PC-3 (cell line): Measurements from ENCODE around the gene ADI1. TPM values are rescaled to one million over a fixed set of nuclear protein-coding genes. Genes with fewer than 3 reads are reported as not detected.

Experiments
- ATAC-seq: fragments of 200-7000 bp; cut with Tn5 transposase; 2 replicates; pipeline ENCODE4 v1.9.1; 2020; ENCODE audit warnings: mild to moderate bottlenecking, moderate library complexity
- Bru-seq: library from RNA; stranded (reverse); fragments of 400-500 nt; gene quantifications from one replicate; lab custom pipeline; 2021; lab: Mats Ljungman, UMichigan
- BruChase-seq, 2 experiments: library from RNA; stranded (reverse); fragments of 400-500 nt; gene quantifications; one replicate each; lab custom pipeline; 2021; lab: Mats Ljungman, UMichigan
- BruUV-seq: library from RNA; stranded (reverse); fragments of 400-500 nt; replicated peaks from 2 replicates; lab custom pipeline; 2021; lab: Mats Ljungman, UMichigan
- CTCF ChIA-PET: fragments of 300-600 bp; sonication (Branson Sonifier 250); formaldehyde crosslinking; loops from one replicate; lab custom pipeline; 2022; ENCODE audit warnings: antibody characterized with exemption; lab: Charles Lee
- POLR2A ChIA-PET: fragments of 300-600 bp; sonication (Branson Sonifier 250); formaldehyde crosslinking; loops from one replicate; lab custom pipeline; 2022; ENCODE audit warnings: antibody characterized with exemption; ENCODE audit not compliant: unreplicated experiment; lab: Charles Lee
- DNase-seq: peaks from one replicate; pipeline ENCODE4 v3.0.0-alpha.2; 2015
- H2AFZ ChIP-seq: fragments of 300-600 bp; sonication (generic); 2 replicates; pipeline ENCODE4 v1.6.0; 2016; ENCODE audit warnings: antibody characterized with exemption, low read length
- H3F3A ChIP-seq: fragments of 300-600 bp; sonication (generic); one replicate; pipeline ENCODE4 v1.6.0; 2017; ENCODE audit warnings: antibody characterized with exemption, low read length, control low read depth, mild to moderate bottlenecking; ENCODE audit not compliant: unreplicated experiment
- H3K27ac ChIP-seq: fragments of 300-600 bp; sonication (generic); 2 replicates; pipeline ENCODE4 v1.5.1; 2016; ENCODE audit warnings: mild to moderate bottlenecking, low read length
- H3K27me3 ChIP-seq: fragments of 300-600 bp; sonication (generic); 2 replicates; pipeline ENCODE4 v1.6.1; 2016; ENCODE audit warnings: low read length, mixed read lengths
- H3K36me3 ChIP-seq: fragments of 300-600 bp; sonication (generic); 2 replicates; pipeline ENCODE4 v1.6.1; 2016; ENCODE audit warnings: low read depth, mixed run types, low read length, mixed read lengths
- H3K4me1 ChIP-seq: fragments of 300-600 bp; sonication (generic); 2 replicates; pipeline ENCODE4 v1.5.1; 2016; ENCODE audit warnings: low read length; ENCODE audit not compliant: insufficient read depth
- H3K4me2 ChIP-seq: fragments of 300-600 bp; sonication (generic); 2 replicates; pipeline ENCODE4 v1.6.0; 2016; ENCODE audit warnings: low read length
- H3K4me3 ChIP-seq: fragments of 300-600 bp; sonication (generic); 2 replicates; pipeline ENCODE4 v1.5.1; 2016; ENCODE audit warnings: mild to moderate bottlenecking, low read length, mixed read lengths
- H3K79me2 ChIP-seq: fragments of 300-600 bp; sonication (generic); 2 replicates; pipeline ENCODE4 v1.6.1; 2017; ENCODE audit warnings: low read length, mixed read lengths
- H3K9ac ChIP-seq: fragments of 300-600 bp; sonication (generic); 2 replicates; pipeline ENCODE4 v1.6.0; 2016; ENCODE audit warnings: mild to moderate bottlenecking, low read length
- H3K9me2 ChIP-seq: fragments of 300-600 bp; sonication (generic); replicated peaks from 2 replicates; pipeline ENCODE4 v1.6.1; 2016; ENCODE audit warnings: mixed run types, low read length, mixed read lengths
- H3K9me3 ChIP-seq: fragments of 300-600 bp; sonication (generic); 2 replicates; pipeline ENCODE4 v1.6.1; 2016; ENCODE audit warnings: low read length, mixed read lengths
- H4K20me1 ChIP-seq: fragments of 300-600 bp; sonication (generic); 2 replicates; pipeline ENCODE4 v1.6.1; 2016; ENCODE audit warnings: low read length, mixed read lengths
- EZH2 ChIP-seq: fragments of 300-600 bp; sonication (generic); IDR thresholded peaks from one replicate; pipeline ENCODE4 v1.6.1; 2017; ENCODE audit warnings: antibody characterized with exemption, mild to moderate bottlenecking, low read length; ENCODE audit not compliant: unreplicated experiment
- EZH2phosphoT487 ChIP-seq: fragments of 300-600 bp; sonication (generic); IDR thresholded peaks from 2 replicates; pipeline ENCODE4 v1.6.1; 2018; ENCODE audit warnings: mild to moderate bottlenecking, antibody characterized with exemption, low read length, borderline replicate concordance
- intact Hi-C: fragments of 100-400 bp; cut with micrococcal nuclease; formaldehyde crosslinking; loops from 2 replicates; pipeline ENCODE4 v1.9.0; 2023
- long read RNA-seq: library from polyadenylated mRNA; unstranded; transcript quantifications from one replicate; pipeline ENCODE4 v2.0.0, GENCODE V29; 2021; ENCODE audit not compliant: unreplicated experiment
- total RNA-seq: library from RNA; depleted of rRNA; stranded (reverse); fragments of >200 nt; gene quantifications from 2 replicates; pipeline ENCODE4 v1.2.3, GENCODE V29; 2014; rRNA removed
- TF ChIP-seq, protein P1 (sequence below): fragments of 300-600 bp; sonication (generic); conservative IDR thresholded peaks from 2 replicates; pipeline ENCODE4 v1.5.1; 2017; ENCODE audit warnings: antibody characterized with exemption, low read depth, mild to moderate bottlenecking, low read length

Gene ADI1, protein sequence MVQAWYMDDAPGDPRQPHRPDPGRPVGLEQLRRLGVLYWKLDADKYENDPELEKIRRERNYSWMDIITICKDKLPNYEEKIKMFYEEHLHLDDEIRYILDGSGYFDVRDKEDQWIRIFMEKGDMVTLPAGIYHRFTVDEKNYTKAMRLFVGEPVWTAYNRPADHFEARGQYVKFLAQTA
- total RNA-seq (89.8 and 97.8 TPM in 2 replicates), Bru-seq, nascent RNA (percentile 81 among the genes with signal in this experiment), BruChase-seq, experiment 1, labeled RNA remaining after a 6-hour chase (percentile 87 among the genes with signal in this experiment), BruChase-seq, experiment 2, labeled RNA remaining after a 2-hour chase (percentile 83 among the genes with signal in this experiment)
- long read RNA-seq, transcript ADI1-201 (4 exons, 2,391 nt): major isoform, 166 of 184 reads
- long read RNA-seq, partial matches to known transcripts: 10 of 184 reads
- long read RNA-seq, other reads (novel, unspliced or antisense): 8 of 184 reads

GRCh38 chr2:3519255-3520205, at the start of gene ADI1:
TSS of gene ADI1 (minus strand) at chr2:3519531. CDS start at chr2:3519487, 44 bp downstream.
- TSS peak; percentile 63 for BruUV-seq
- CTCF ChIA-PET: interaction anchor here (0.6 kb wide), 1 partner anchor 131 kb away, joined by 5 read pairs; no protein-coding TSS in a partner anchor
- Histone ChIP-seq H3K27ac (peak within 1 kb of the TSS; percentile 77), H3K9me3 (no peaks in the 10 kb centered on the region), H3F3A (no peaks in the 10 kb centered on the region), H3K27me3 (no peaks in the 10 kb centered on the region), H3K9ac (peak within 1 kb of the TSS; percentile 93), H3K79me2 (peaks cover 38% of the 10 kb centered on the region), H3K4me3 (peak within 1 kb of the TSS; percentile 73), H3K4me1 (peaks cover 40% of the 10 kb centered on the region), H3K4me2 (peak within 1 kb of the TSS; percentile 91), H3K9me2 (no peaks in the 10 kb centered on the region), H3K36me3 (peaks cover 13% of the 10 kb centered on the region; the same call in 1 of the 2 replicates), H2AFZ (peak within 1 kb of the TSS; percentile 91), H4K20me1 (no peaks in the 10 kb centered on the region)
- POLR2A ChIA-PET: interaction anchor here (0.7 to 0.8 kb wide), 2 partner anchors 13 to 59 kb away, joined by 3 read pairs; no protein-coding TSS in a partner anchor
- ATAC-seq: peak; percentile 66
- intact Hi-C loops: loop anchor here (1.0 to 5.0 kb wide), 2 partner anchors 17 to 58 kb away; partner anchors contain the start of gene RPS7
- TF ChIP-seq EZH2 (no peak), EZH2phosphoT487 (no peak)
- TF ChIP-seq, protein P1, sequence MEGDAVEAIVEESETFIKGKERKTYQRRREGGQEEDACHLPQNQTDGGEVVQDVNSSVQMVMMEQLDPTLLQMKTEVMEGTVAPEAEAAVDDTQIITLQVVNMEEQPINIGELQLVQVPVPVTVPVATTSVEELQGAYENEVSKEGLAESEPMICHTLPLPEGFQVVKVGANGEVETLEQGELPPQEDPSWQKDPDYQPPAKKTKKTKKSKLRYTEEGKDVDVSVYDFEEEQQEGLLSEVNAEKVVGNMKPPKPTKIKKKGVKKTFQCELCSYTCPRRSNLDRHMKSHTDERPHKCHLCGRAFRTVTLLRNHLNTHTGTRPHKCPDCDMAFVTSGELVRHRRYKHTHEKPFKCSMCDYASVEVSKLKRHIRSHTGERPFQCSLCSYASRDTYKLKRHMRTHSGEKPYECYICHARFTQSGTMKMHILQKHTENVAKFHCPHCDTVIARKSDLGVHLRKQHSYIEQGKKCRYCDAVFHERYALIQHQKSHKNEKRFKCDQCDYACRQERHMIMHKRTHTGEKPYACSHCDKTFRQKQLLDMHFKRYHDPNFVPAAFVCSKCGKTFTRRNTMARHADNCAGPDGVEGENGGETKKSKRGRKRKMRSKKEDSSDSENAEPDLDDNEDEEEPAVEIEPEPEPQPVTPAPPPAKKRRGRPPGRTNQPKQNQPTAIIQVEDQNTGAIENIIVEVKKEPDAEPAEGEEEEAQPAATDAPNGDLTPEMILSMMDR: no peak
- peak; percentile 66 for DNase-seq

DNA sequence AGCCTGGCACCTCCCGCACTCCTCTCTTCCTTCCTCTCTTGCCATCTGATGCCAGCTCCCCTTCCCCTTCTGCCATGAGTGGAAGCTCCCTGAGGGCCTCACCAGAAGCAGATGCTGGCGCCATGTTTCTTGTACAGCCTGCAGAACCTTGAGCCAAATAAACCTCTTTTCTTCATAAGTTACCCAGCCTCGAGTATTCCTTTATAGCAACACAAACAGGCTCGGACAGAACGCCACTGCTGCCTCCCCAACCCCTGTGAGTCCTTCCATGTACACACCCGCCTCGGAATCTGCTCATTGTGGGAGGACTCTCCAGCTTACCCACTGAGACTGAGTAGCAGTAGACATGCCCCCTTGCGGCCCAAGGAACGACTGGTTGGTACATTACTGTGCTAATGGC, 47.5 kb upstream of the ADI1 start:
- ATAC-seq (no peak), DNase-seq (no peak)
- Histone ChIP-seq H3K27ac (no peak overlapping the region), H3K36me3 (no peaks in the 10 kb centered on the region), H3K79me2 (no peaks in the 10 kb centered on the region), H2AFZ (no peak overlapping the region), H3K9me2 (no peaks in the 10 kb centered on the region), H3K9ac (no peak overlapping the region), H3K4me3 (no peak overlapping the region), H3K27me3 (no peaks in the 10 kb centered on the region), H4K20me1 (no peaks in the 10 kb centered on the region), H3K9me3 (no peaks in the 10 kb centered on the region), H3K4me1 (no peaks in the 10 kb centered on the region), H3K4me2 (no peak overlapping the region), H3F3A (no peaks in the 10 kb centered on the region)
- BruUV-seq: no TSS peak
- intact Hi-C loops: no loop called here
- TF ChIP-seq, protein P1: no peak
- TF ChIP-seq EZH2: no peak
- no peak for TF ChIP-seq EZH2phosphoT487
- CTCF ChIA-PET: no interaction called here
- POLR2A ChIA-PET: no interaction called here
